Natural killer cell (primary cell): ENCODE measurements around the gene CCDC33. TPM values are rescaled to one million over a fixed set of nuclear protein-coding genes. Genes with fewer than 3 reads are reported as not detected.

ENCODE experiments used
- ATAC-seq, 3 donors: fragments of 150-1000 bp in 2 of 3; fragments of 200-7000 bp in 1 of 3; cut with Tn5 transposase; 1 replicate in 1 of 3; 2 replicates in 2 of 3; pipeline ENCODE4 v1.10.0; 2021; ENCODE audit warnings: mild to moderate bottlenecking in 2 of 3, moderate library complexity in 2 of 3
- DNase-seq, 2 donors: peaks; one replicate each; pipeline versions ENCODE4 v3.0.0 to v3.0.0-alpha.2; 2013 to 2021; ENCODE audit warnings: mixed read lengths in 1 of 2
- H3K27ac ChIP-seq: one replicate; pipeline ENCODE4 v1.5.1; 2013; ENCODE audit warnings: mild to moderate bottlenecking, low read length
- H3K27me3 ChIP-seq: one replicate; pipeline ENCODE4 v1.6.1; 2013; ENCODE audit warnings: low read length; ENCODE audit not compliant: control insufficient read depth, insufficient read depth
- H3K36me3 ChIP-seq: one replicate; pipeline ENCODE4 v1.6.1; 2013; ENCODE audit warnings: low read length; ENCODE audit not compliant: control insufficient read depth, insufficient read depth
- H3K4me1 ChIP-seq: one replicate; pipeline ENCODE4 v1.6.1; 2013; ENCODE audit warnings: low read length; ENCODE audit not compliant: control insufficient read depth, insufficient read depth
- H3K4me3 ChIP-seq: one replicate; pipeline ENCODE4 v1.5.1; 2013; ENCODE audit warnings: low read length
- H3K9me3 ChIP-seq: one replicate; pipeline ENCODE4 v1.6.1; 2013; ENCODE audit warnings: low read length; ENCODE audit not compliant: control insufficient read depth, insufficient read depth
- H3K27ac Mint-ChIP-seq, 2 donors: one replicate each; pipeline ENCODE4 v1.8.0; 2022; ENCODE audit warnings: mild to moderate bottlenecking in 2 of 2, mixed read lengths in 2 of 2, moderate library complexity in 1 of 2
- H3K27me3 Mint-ChIP-seq, 2 donors: one replicate each; pipeline ENCODE4 v1.8.0; 2022; ENCODE audit warnings: low read depth in 2 of 2, mixed read lengths in 2 of 2
- H3K36me3 Mint-ChIP-seq: one replicate; pipeline ENCODE4 v1.8.0; 2022; ENCODE audit warnings: mixed read lengths
- H3K4me1 Mint-ChIP-seq, 2 donors: one replicate each; pipeline ENCODE4 v1.8.0; 2022; ENCODE audit warnings: mixed read lengths in 2 of 2
- H3K4me3 Mint-ChIP-seq: one replicate; pipeline ENCODE4 v1.8.0; 2022; ENCODE audit warnings: mild to moderate bottlenecking, moderate library complexity, mixed read lengths
- H3K9me3 Mint-ChIP-seq, 2 donors: one replicate each; pipeline ENCODE4 v1.8.0; 2022; ENCODE audit warnings: mixed read lengths in 2 of 2
- WGBS: methylation state at CpG from one replicate; pipeline ENCODE4 v1.1.7; 2013; ENCODE audit warnings: missing lambda C conversion rate; ENCODE audit not compliant: insufficient coverage; 5-methylcytosine and 5-hydroxymethylcytosine counted together
- intact Hi-C: fragments of 100-400 bp; cut with micrococcal nuclease; formaldehyde crosslinking; loops from one replicate; pipeline ENCODE4 v1.14.2; 2022
- total RNA-seq, 4 donors: library from RNA; stranded (reverse); fragments of 120-200 nt in 1 of 4; gene quantifications; one replicate each; pipeline versions ENCODE4 v1.2.3 to v1.2.4, GENCODE V29; 2013 to 2022
- TF ChIP-seq, protein P1 (sequence below): fragments of 200-600 bp; IDR thresholded peaks from one replicate; pipeline ENCODE4 v1.8.0; 2022; ENCODE audit warnings: antibody characterized with exemption

CCDC33 gene
- total RNA-seq, 3 donors from 2014 or later (not counting 1 experiment from before 2014, with no cell fraction given): not detected

DNA sequence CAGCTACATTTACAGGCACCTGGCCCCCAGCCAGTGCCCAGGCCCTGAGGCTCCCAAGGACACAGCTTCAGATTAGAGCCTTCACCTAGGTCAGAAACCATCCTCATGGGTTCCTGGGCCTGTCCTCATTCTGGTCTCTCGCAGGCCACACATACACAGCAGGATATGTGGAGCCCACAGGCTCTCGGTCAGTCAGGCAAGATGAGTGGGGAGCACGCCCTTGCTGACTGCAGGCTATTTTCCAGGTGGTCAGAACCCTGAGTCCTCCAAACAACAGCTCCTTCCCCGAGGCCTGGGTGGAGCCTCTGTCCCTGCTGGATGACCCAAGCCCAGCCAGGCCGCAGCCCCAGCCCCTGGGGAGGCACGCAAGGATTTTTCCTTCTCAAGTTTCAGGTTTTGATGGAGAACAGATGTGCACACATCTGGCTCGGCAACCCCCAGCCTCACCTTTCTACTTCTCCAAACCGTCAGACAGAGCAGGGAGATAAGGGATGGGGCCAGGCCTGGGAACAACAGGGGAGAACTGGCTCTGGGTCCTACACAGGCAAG is 35.2 kb upstream of the CCDC33 start:
- no peaks in the 10 kb centered on the region for H3K27me3 Mint-ChIP-seq
- intact Hi-C loops: no loop called here

DNA sequence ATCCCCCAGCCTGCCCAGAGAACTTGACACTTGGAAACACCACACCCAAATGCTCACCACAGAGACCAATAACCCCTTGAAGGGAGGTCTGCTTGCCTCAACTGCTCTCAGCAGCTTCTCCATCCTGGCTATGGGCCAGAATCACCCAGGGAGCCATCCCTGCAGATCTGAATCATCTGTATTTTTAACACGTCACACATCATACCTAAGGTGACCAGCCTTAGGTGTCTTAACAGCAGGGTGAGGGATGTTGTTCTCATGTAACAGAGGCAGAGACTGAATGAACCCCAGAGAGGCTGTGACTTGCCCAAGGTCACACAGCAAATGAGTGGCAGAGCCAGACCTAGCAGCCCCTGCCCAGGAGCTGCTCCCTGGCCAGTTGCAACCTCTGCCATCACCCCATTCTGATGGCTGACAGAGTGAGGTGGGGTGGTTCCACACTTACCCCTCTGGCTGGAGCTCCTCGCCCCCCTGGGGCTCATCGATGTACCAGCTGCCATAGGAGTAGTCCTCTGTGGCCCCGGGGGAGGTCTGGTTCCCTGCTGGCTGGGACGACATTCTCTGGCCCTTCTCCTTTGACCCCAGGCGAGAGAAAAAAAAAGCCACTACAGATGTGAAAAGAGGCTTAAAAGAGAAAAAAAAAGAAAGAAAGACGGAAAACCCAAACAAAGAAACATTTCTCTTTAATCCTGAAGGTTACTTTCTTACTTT is 34.3 kb upstream of the CCDC33 start:
- TF ChIP-seq, protein P1, sequence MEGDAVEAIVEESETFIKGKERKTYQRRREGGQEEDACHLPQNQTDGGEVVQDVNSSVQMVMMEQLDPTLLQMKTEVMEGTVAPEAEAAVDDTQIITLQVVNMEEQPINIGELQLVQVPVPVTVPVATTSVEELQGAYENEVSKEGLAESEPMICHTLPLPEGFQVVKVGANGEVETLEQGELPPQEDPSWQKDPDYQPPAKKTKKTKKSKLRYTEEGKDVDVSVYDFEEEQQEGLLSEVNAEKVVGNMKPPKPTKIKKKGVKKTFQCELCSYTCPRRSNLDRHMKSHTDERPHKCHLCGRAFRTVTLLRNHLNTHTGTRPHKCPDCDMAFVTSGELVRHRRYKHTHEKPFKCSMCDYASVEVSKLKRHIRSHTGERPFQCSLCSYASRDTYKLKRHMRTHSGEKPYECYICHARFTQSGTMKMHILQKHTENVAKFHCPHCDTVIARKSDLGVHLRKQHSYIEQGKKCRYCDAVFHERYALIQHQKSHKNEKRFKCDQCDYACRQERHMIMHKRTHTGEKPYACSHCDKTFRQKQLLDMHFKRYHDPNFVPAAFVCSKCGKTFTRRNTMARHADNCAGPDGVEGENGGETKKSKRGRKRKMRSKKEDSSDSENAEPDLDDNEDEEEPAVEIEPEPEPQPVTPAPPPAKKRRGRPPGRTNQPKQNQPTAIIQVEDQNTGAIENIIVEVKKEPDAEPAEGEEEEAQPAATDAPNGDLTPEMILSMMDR: no peak
- peaks cover 0 to 6% of the 10 kb centered on the region in 2 donors for H3K4me1 Mint-ChIP-seq
- no peak overlapping the region for H3K4me3 Mint-ChIP-seq
- no peaks in the 10 kb centered on the region for H3K9me3 Mint-ChIP-seq
- intact Hi-C loops: no loop called here
- no peak overlapping the region for H3K27ac Mint-ChIP-seq
- no peak overlapping the region for H3K27ac ChIP-seq
- no peaks in the 10 kb centered on the region for H3K36me3 Mint-ChIP-seq
- no peak for DNase-seq
- H3K9me3 ChIP-seq: no peaks in the 10 kb centered on the region
- no peaks in the 10 kb centered on the region for H3K27me3 Mint-ChIP-seq
- no peaks in the 10 kb centered on the region for H3K27me3 ChIP-seq
- H3K4me3 ChIP-seq: no peak overlapping the region
- no peaks in the 10 kb centered on the region for H3K4me1 ChIP-seq
- H3K36me3 ChIP-seq: no peaks in the 10 kb centered on the region
- no peak for ATAC-seq
- 67% methylated on average over 6 of the region's 7 CpGs for WGBS

More for the DNA sequence above, 35.2 kb upstream of the CCDC33 start:
- ATAC-seq: no peak
- Histone ChIP-seq H3K4me3 (no peak overlapping the region), H3K27me3 (no peaks in the 10 kb centered on the region), H3K9me3 (no peaks in the 10 kb centered on the region), H3K27ac (no peak overlapping the region), H3K4me1 (peaks cover 3% of the 10 kb centered on the region), H3K36me3 (no peaks in the 10 kb centered on the region)
- WGBS: 87% methylated on average over 8 of the region's 8 CpGs
- no peaks in the 10 kb centered on the region for H3K36me3 Mint-ChIP-seq
- no peak overlapping the region for H3K27ac Mint-ChIP-seq
- H3K9me3 Mint-ChIP-seq: no peaks in the 10 kb centered on the region
- H3K4me3 Mint-ChIP-seq: no peak overlapping the region
- DNase-seq: no peak
- peaks cover 0 to 6% of the 10 kb centered on the region in 2 donors for H3K4me1 Mint-ChIP-seq
- TF ChIP-seq, protein P1: no peak

DNA sequence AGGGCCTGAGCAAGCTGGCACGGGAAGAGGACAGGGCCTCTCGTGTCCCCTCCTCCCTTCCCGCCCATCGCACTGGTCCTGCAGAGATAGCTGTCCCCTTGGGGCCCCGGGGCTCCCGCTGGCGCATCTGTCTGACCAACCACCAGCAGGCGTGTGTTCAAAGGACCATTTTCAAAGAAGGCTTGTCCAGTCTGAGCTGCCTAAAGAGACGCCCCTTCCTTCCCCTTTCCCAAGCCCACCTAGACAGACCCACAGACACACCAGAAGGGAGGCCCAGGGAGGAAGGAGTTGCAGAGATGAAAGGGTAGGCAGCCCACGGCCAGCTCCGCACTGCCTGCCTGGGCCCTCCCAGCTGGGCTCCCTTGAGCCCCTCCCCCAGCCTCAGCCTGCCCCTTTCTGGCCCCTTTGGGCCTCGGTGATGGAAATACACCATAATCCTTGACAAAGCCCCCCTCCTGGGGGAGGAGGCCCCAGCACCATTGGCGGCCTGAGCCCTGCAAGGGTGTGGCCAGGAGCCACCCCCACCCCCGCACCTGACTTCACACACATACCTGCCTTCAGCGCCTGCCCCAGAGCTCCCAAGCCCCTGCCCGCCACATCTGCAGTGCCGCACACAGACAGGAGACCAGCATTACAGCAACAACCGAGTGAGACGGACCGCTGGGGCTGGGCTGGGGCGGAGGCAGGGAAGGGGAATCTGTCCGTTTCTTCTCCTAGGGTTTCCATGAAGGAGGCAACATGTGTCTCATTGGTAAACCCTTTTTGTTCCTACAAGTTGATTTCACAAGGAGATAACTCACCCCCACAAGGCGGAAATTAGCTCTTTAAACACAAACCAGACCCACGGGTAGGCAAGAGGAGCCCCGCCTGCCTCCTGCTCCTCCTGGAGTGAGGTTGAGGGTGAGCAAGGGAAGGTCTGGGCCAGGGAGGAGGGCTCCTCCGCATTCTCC is 33.4 kb upstream of the CCDC33 start, which contains the start of gene STRA6:
Gene STRA6 (minus strand): TSS at position 336 of the 950 bp plus-strand sequence. CDS start 520 bp downstream, outside the sequence.
- no peak within 1 kb of the TSS for H3K4me3 ChIP-seq
- no peak within 1 kb of the TSS for H3K27ac Mint-ChIP-seq
- TF ChIP-seq, protein P1: no peak
- no peaks in the 10 kb centered on the region for H3K9me3 Mint-ChIP-seq
- no peaks in the 10 kb centered on the region for H3K4me1 ChIP-seq
- ATAC-seq (no peak), DNase-seq (no peak)
- intact Hi-C loops: no loop called here
- no peaks in the 10 kb centered on the region for H3K27me3 ChIP-seq
- peaks cover 0 to 6% of the 10 kb centered on the region in 2 donors for H3K4me1 Mint-ChIP-seq
- H3K27ac ChIP-seq: no peak within 1 kb of the TSS
- no peaks in the 10 kb centered on the region for H3K36me3 ChIP-seq
- H3K9me3 ChIP-seq: no peaks in the 10 kb centered on the region
- H3K4me3 Mint-ChIP-seq: no peak within 1 kb of the TSS
- no peaks in the 10 kb centered on the region for H3K36me3 Mint-ChIP-seq
- peaks cover 0 to 7% of the 10 kb centered on the region in 2 donors for H3K27me3 Mint-ChIP-seq
- WGBS: 69% methylated on average over 24 of the region's 26 CpGs
